Measurements from ENCODE around the gene TPT1.

DNA sequence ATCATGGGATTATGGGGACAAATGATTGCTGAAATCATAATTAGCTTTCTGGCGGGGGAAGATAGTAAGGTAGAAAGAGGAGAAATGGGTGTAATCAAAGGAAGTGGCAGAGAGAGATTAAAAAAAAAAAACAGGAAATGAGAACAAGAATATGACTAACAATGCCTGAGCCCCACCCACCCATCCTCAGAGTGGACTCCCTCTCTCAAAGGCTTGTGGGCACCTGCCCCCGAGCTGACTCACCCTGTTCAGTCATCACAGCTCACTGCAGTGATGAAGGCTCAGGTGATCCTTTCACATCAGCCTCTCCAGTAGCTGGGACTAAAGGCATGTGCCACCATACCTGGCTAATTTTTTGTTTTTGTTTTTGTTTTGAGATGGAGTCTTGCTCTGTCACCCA is 26.4 kb upstream of the TPT1 start:
- no peak for TF ChIP-seq POLR2A (IDR thresholded peaks at IDR 0.05)
- TF ChIP-seq CTCF (IDR thresholded peaks at IDR 0.05 in 8 of 11, conservative IDR thresholded peaks at IDR 0.05 in 3 of 11): no peak

All from spleen (tissue), 7 donors.